ENCODE data around the gene KIF25. TPM values are rescaled to one million over a fixed set of nuclear protein-coding genes. Genes with fewer than 3 reads are reported as not detected.

KIF25 gene
- total RNA-seq, 2 donors from 2014 or later = not detected

- no peak overlapping the region for H3K4me3 Mint-ChIP-seq
- peaks cover 16% of the 10 kb centered on the region in 2 donors for H3K27me3 Mint-ChIP-seq
- H3K36me3 Mint-ChIP-seq = no peaks in the 10 kb centered on the region
- DNase-seq (ENCODE audit: low spot score) = no peak
- ATAC-seq = no peak
- no peak overlapping the region for H3K27ac Mint-ChIP-seq
- H3K4me1 Mint-ChIP-seq (ENCODE audit: low read depth in 2 of 2) = no peaks in the 10 kb centered on the region
- H3K9me3 Mint-ChIP-seq = no peaks in the 10 kb centered on the region
These were observed 25.2 kb downstream of the KIF25 start for GRCh38 chr6:168022488-168023321.

GRCh38 chr6:168024951-168025510, 27.6 kb downstream of the KIF25 start:
- H3K4me1 Mint-ChIP-seq (ENCODE audit: low read depth in 2 of 2) = no peaks in the 10 kb centered on the region
- H3K9me3 Mint-ChIP-seq = no peaks in the 10 kb centered on the region
- H3K27ac Mint-ChIP-seq = no peak overlapping the region
- ATAC-seq = no peak
- H3K27me3 Mint-ChIP-seq = peaks cover 8 to 14% of the 10 kb centered on the region in 2 donors
- no peaks in the 10 kb centered on the region for H3K36me3 Mint-ChIP-seq
- DNase-seq (ENCODE audit: low spot score) = no peak
- no peak overlapping the region for H3K4me3 Mint-ChIP-seq

- DNase-seq (ENCODE audit: low spot score) (no peak), ATAC-seq (peak in 1 of 2 donors; percentile 45)
- no peaks in the 10 kb centered on the region for H3K4me1 Mint-ChIP-seq (ENCODE audit: low read depth in 2 of 2)
- no peaks in the 10 kb centered on the region for H3K9me3 Mint-ChIP-seq
- H3K4me3 Mint-ChIP-seq = no peak overlapping the region
- peaks cover 8 to 10% of the 10 kb centered on the region in 2 donors for H3K27me3 Mint-ChIP-seq
- no peak overlapping the region for H3K27ac Mint-ChIP-seq
- no peaks in the 10 kb centered on the region for H3K36me3 Mint-ChIP-seq
These were observed 28.6 kb downstream of the KIF25 start for GRCh38 chr6:168025831-168026710.

- no peak for ATAC-seq
- peaks cover 0 to 1% of the 10 kb centered on the region in 2 donors for H3K4me1 Mint-ChIP-seq (ENCODE audit: low read depth in 2 of 2)
These were observed 29.5 kb downstream of the KIF25 start for GRCh38 chr6:168026925-168027324.

DNA sequence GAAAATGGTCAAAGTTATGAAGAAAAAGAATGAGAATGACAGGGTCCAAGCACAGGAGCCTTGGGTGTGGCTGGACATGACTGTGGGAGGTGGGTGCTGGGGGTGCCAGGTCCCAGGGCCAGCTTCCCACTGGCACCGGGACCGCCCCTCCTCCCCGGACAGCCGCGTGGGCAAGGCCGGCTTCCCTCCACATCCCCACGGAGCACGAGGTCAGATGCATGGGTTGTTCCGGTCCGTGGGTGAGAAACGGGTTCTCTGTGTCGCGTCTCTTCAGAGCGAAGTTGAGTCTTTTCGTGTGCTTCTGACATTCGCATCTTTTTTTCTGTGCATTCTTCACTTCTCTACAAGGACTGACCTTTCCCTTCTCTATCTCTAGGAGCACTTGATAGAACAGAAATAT, 30.1 kb downstream of the KIF25 start:
- no peak overlapping the region for H3K4me3 Mint-ChIP-seq
- H3K36me3 Mint-ChIP-seq = no peaks in the 10 kb centered on the region
- DNase-seq (ENCODE audit: low spot score) = no peak
- H3K27me3 Mint-ChIP-seq = peaks cover under 1 to 10% of the 10 kb centered on the region in 2 donors
- no peak overlapping the region for H3K27ac Mint-ChIP-seq
- H3K9me3 Mint-ChIP-seq = no peaks in the 10 kb centered on the region
- H3K4me1 Mint-ChIP-seq (ENCODE audit: low read depth in 2 of 2) = peaks cover 0 to 4% of the 10 kb centered on the region in 2 donors
- ATAC-seq = no peak

More at GRCh38 chr6:168026925-168027324, 29.5 kb downstream of the KIF25 start:
- no peak for DNase-seq (ENCODE audit: low spot score)
- Mint-ChIP-seq H3K9me3 (no peaks in the 10 kb centered on the region), H3K27ac (no peak overlapping the region), H3K4me3 (no peak overlapping the region), H3K27me3 (peaks cover 7 to 10% of the 10 kb centered on the region in 2 donors), H3K36me3 (no peaks in the 10 kb centered on the region)

- no peaks in the 10 kb centered on the region for H3K9me3 Mint-ChIP-seq
- H3K4me1 Mint-ChIP-seq (ENCODE audit: low read depth in 2 of 2) = peaks cover 0 to 4% of the 10 kb centered on the region in 2 donors
- ATAC-seq (no peak), DNase-seq (ENCODE audit: low spot score) (no peak)
- H3K27me3 Mint-ChIP-seq = peaks cover under 1 to 10% of the 10 kb centered on the region in 2 donors
- no peak overlapping the region for H3K27ac Mint-ChIP-seq
- H3K4me3 Mint-ChIP-seq = no peak overlapping the region
- no peaks in the 10 kb centered on the region for H3K36me3 Mint-ChIP-seq
These were observed 30.7 kb downstream of the KIF25 start for GRCh38 chr6:168028181-168028580.

- Mint-ChIP-seq H3K4me3 (no peak overlapping the region), H3K9me3 (no peaks in the 10 kb centered on the region), H3K36me3 (peaks cover 4% of the 10 kb centered on the region), H3K4me1 (ENCODE audit: low read depth in 2 of 2) (peaks cover 0 to 4% of the 10 kb centered on the region in 2 donors), H3K27ac (no peak overlapping the region), H3K27me3 (peaks cover 10 to 15% of the 10 kb centered on the region in 2 donors)
- no peak for DNase-seq (ENCODE audit: low spot score)
- peak in 1 of 2 donors; percentile 34 for ATAC-seq
These were observed 32.2 kb downstream of the KIF25 start for GRCh38 chr6:168029459-168030217.

DNA sequence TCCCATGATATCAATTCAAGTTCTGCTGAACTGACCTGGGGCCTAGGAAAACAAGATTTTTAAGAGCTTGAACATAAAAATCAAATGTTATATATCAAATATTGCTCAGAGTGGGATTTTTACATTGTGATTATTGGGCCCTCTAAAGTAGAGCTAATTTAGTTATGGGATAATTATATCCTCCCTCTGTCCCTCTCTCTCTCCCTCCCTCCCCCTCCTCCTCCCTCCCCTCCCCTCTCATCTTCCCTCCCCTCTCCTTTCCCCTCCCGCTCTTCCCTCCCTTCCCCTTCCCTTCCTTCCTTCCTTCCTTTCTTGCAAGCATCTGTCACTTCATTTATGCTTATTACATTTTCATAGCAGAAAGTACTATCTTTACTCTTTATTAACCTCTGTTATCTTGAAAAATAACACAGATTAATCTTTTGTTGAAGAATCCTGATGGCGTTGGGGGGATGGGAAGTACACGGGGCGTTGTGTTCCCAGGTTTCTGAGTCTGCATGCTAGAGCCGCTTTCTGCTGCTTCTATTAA, 32.8 kb downstream of the KIF25 start:
- Mint-ChIP-seq H3K4me3 (no peak overlapping the region), H3K27me3 (peaks cover 10 to 15% of the 10 kb centered on the region in 2 donors)

GRCh38 chr6:168030908-168031307, 33.4 kb downstream of the KIF25 start:
- no peaks in the 10 kb centered on the region for H3K9me3 Mint-ChIP-seq
- no peak overlapping the region for H3K4me3 Mint-ChIP-seq
- H3K4me1 Mint-ChIP-seq (ENCODE audit: low read depth in 2 of 2) = peaks cover 0 to 15% of the 10 kb centered on the region in 2 donors
- peaks cover 4% of the 10 kb centered on the region for H3K36me3 Mint-ChIP-seq
- no peak overlapping the region for H3K27ac Mint-ChIP-seq
- no peak for DNase-seq (ENCODE audit: low spot score)
- H3K27me3 Mint-ChIP-seq = peaks cover 12% of the 10 kb centered on the region in 2 donors
- ATAC-seq = no peak

More for the DNA sequence above, 32.8 kb downstream of the KIF25 start:
- H3K36me3 Mint-ChIP-seq = peaks cover 4% of the 10 kb centered on the region
- H3K27ac Mint-ChIP-seq = no peak overlapping the region
- peaks cover 0 to 10% of the 10 kb centered on the region in 2 donors for H3K4me1 Mint-ChIP-seq (ENCODE audit: low read depth in 2 of 2)
- H3K9me3 Mint-ChIP-seq = no peaks in the 10 kb centered on the region
- no peak for ATAC-seq
- DNase-seq (ENCODE audit: low spot score) = no peak

- ATAC-seq = no peak
- Mint-ChIP-seq H3K4me1 (ENCODE audit: low read depth in 2 of 2) (peaks cover 0 to 19% of the 10 kb centered on the region in 2 donors), H3K27me3 (peaks cover 13 to 17% of the 10 kb centered on the region in 2 donors), H3K36me3 (peaks cover 4% of the 10 kb centered on the region), H3K9me3 (no peaks in the 10 kb centered on the region), H3K4me3 (no peak overlapping the region), H3K27ac (peak overlapping the region in 1 of 2 donors; percentile 33)
- no peak for DNase-seq (ENCODE audit: low spot score)
These were observed 34.0 kb downstream of the KIF25 start for GRCh38 chr6:168031411-168031971.

DNA sequence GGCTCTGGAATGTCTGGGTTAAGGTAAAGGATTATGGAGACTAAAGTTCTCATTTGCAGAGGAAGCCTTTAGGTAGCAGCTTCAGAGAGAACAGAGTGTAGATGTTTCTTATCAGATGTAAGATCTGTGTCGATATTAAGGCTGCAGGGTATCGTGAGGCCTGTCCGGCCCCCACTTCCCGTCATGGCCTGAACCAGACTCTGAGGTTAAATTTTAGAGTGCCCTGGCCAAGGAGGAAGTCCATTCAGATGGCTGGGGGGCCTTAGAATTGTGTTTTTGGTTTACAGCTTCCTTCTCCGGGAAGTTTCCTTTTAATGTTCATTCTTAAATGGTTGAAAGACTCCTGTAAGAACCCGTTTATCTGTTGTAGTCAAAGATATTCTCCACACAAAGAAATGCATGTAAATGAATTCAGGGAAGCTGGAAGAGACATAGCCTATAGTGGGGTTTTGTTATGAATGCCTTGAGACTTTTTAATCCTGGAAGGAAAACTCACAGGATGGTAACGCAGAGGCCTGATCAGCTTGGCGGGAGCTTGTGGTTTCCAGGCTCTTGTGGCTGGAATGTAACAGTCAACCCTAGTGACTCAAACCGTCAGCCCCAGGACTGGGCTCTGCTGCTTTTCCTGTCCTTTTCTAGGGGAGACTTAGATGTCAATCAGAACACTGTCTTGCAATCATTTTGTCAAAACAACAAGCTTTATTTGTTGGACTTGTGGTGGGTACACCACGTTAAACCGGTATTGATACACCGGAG, 34.7 kb downstream of the KIF25 start:
- H3K27me3 Mint-ChIP-seq = peaks cover 11 to 17% of the 10 kb centered on the region in 2 donors
- ATAC-seq (no peak), DNase-seq (ENCODE audit: low spot score) (no peak)
- H3K4me1 Mint-ChIP-seq (ENCODE audit: low read depth in 2 of 2) = peaks cover 0 to 21% of the 10 kb centered on the region in 2 donors
- no peak overlapping the region for H3K4me3 Mint-ChIP-seq
- H3K9me3 Mint-ChIP-seq = no peaks in the 10 kb centered on the region
- H3K36me3 Mint-ChIP-seq = peaks cover 4% of the 10 kb centered on the region
- H3K27ac Mint-ChIP-seq = peak overlapping the region in 1 of 2 donors; percentile 33

DNA sequence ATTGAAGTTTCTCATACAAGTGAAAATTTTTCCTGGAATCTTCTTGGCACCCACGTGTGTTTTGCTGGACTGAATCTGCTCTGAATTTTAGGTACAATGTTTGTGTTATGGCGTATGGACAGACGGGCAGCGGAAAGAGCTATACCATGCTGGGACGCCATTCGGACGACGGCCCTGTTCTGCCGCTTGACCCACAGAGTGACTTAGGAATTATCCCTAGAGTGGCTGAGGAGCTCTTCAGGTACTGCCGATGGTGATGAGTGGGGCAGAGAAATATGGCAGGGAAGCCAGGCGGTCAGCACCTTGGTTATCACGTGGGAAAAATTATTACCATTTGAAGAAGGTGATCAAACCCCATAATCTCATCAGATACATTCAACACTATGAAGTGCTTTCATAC, 36.3 kb downstream of the KIF25 start:
- peaks cover 4% of the 10 kb centered on the region for H3K36me3 Mint-ChIP-seq
- no peak for DNase-seq (ENCODE audit: low spot score)
- H3K9me3 Mint-ChIP-seq = no peaks in the 10 kb centered on the region
- H3K27me3 Mint-ChIP-seq = peaks cover 11 to 17% of the 10 kb centered on the region in 2 donors
- no peak overlapping the region for H3K27ac Mint-ChIP-seq
- no peak overlapping the region for H3K4me3 Mint-ChIP-seq
- peaks cover 0 to 21% of the 10 kb centered on the region in 2 donors for H3K4me1 Mint-ChIP-seq (ENCODE audit: low read depth in 2 of 2)
- ATAC-seq = no peak
